Astrocyte of the hippocampus (primary cell): ENCODE measurements around the gene SMG5.

Experiments
- DNase-seq: peaks from one replicate; pipeline ENCODE4 v3.0.0; 2011; ENCODE audit warnings: low read depth, low spot score

SMG5 gene

GRCh38 chr1:156281693-156282478 is 739 bp downstream of the SMG5 start:
- DNase-seq, result peak; percentile 36

DNA sequence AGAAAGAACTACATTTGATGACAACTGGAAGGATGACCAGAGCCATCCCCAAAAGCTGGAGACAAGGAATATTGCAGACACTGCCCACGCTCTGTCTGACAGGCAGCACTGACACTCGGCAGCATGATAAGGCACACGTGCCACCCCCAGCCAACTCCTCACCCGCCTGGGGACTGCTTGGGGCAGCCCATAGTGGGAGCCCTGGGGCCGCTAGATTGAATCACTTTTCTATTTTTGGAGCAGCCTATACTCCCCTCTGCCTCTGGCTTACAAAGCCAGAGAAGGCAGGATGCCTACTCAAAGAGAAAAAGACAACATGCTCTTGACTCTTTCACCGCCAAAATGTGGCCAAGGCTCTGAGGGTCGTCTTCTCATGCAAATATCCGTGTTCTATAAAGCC is 1.3 kb downstream of the SMG5 start:
- DNase-seq, result peak; percentile 52

- no peak for DNase-seq
Measured at GRCh38 chr1:156279837-156280236, 2.8 kb downstream of the SMG5 start.

GRCh38 chr1:156276966-156277381 is 5.7 kb downstream of the SMG5 start:
- no peak for DNase-seq

DNA sequence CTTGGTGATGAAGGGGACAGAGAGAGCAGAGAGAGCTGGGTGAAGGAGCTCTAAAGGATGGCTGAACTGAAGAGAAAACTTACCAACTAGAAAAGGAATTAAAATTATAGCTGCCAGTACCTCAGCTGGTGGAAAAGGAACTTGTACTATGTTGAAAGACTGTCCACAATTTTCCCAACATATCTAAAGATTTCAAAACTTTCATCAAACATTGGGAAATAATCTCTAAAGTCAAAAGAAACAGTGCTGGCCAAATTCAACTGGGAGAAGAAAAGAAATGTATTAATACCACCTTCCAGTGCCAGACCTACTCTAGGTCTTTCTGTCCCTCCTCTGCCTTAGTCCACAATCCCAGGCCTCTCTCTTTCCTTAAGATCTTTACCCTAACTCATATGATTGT is 6.1 kb downstream of the SMG5 start:
- no peak for DNase-seq

GRCh38 chr1:156270314-156270713 is 12.3 kb downstream of the SMG5 start:
- no peak for DNase-seq

- DNase-seq, result peak; percentile 31
Measured at GRCh38 chr1:156268336-156268735, 14.3 kb downstream of the SMG5 start.

- no peak for DNase-seq
Measured at GRCh38 chr1:156266051-156266450, 16.6 kb downstream of the SMG5 start.

GRCh38 chr1:156263288-156263655 is 19.4 kb downstream of the SMG5 start:
- no peak for DNase-seq

DNA sequence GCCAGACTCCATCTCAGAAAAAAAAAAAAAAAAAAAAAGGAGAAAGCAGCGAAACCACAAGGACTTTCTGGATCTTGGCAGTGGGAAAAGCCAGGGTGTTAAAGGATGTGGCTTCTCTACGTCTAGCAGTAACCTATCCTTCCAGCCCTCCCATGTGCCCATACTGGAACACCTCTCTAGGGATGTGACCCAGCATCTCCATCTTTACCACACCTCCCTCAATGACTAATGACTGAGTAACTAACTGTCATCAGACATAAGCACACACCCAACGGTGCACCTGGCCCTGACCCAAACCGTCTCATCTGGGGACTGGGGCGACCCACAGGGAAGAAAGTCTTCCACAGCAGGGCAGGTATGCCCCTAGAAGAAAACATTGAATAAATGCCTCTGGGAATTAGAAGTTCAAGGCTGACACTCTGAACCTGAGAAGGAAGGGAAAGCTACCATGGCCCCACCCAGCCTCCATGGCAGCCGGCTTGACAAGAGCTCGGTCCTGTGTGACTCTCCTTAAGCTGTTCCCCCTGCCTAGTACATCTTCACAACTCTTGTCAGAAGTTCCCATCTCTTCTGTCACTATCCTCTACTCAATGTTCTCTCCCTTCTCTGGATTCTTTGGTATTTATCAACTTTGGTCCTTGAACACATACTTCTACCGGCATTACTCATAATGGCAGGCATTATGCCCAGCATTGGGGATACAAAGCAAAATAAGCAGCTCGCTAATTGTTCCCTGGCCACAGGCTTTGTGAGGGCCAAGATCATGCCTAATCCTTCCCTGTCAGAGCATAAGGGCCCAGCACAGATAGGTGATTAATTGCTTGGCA is 20.0 kb downstream of the SMG5 start:
- DNase-seq, result peak; percentile 93

DNA sequence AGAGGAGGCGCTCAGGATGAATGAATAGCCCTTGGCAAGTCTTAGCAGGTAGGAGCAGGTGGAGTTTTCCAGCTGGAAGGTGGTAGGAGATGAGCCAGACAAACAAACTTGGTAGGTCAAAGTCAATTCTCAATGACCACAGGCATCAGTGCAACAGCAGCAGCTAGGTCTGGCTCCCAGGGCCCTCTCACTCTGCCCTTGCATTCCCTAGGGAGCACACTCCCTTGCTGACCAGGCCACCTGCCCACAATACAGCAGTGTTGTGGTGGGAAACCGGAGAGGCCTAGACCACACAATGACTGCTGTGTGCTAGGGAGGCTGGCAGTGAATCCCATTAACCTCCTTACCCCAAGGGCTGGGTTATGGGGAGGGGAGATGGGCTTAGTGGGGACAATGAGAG is 21.7 kb downstream of the SMG5 start:
- peak; percentile 47 for DNase-seq

GRCh38 chr1:156259805-156260204 is 22.8 kb downstream of the SMG5 start:
- no peak for DNase-seq

GRCh38 chr1:156258859-156259258 is 23.8 kb downstream of the SMG5 start:
- no peak for DNase-seq

DNA sequence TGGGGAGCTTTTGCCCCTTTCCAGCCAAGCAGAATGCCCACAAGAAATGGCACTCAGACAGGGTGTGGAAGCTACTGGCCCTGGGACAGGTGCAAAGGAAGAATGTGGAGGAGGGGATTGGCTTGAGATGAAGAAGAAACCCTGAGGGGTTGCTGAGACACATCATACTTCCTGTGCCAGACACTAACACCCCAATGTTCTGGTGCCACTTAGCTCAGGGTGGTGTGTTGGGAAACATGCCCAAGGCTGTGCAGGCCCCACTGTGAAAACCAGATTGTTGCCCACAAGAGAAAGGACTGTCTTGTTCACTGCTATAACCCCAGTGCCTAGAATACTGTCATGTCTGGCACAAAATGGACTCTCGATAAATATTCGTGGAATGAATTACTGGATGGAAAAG is 24.9 kb downstream of the SMG5 start:
- no peak for DNase-seq

DNA sequence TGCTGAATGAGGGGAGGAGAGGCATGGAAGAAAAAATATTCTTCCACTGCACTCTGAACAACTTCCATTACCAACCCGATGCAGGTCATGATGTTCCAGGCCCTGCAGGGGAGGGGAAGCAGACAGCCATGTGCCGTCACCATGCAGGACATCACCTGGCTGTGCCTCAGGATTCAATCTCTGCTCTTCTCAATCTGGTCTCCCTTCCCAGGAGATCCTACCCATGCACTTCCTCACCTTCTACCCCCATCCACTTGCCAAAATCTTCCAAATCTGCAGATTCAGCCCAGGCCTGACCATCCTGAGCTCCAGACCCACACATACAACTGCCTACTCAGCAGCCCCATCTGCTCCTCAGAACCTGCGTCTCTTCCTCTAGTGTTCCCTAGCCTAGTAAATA is 29.0 kb downstream of the SMG5 start:
- DNase-seq, result no peak

- no peak for DNase-seq
Measured at GRCh38 chr1:156251527-156251926, 31.1 kb downstream of the SMG5 start.

DNA sequence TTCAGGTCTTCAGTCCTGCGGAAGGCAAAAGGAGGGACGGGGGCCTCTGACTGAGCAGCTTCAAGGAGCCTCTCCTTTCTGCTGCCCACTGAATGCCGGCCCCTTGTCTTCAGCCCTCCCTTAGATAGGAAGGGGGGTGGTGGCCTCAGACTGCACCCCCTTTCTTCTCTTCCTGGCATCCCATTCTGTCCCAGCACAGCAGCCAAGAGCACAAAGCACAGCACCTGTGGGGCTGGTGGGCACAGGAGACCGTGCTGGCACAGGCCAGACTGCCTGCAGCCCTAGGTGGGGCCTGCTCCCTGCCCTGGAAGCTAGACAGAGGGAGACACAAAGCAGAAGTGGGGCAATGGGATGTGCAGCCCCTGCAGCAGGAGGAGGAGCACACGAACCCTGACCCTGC is 33.0 kb downstream of the SMG5 start:
- DNase-seq, result no peak

GRCh38 chr1:156248323-156248683 is 34.3 kb downstream of the SMG5 start:
- DNase-seq, result no peak

DNA sequence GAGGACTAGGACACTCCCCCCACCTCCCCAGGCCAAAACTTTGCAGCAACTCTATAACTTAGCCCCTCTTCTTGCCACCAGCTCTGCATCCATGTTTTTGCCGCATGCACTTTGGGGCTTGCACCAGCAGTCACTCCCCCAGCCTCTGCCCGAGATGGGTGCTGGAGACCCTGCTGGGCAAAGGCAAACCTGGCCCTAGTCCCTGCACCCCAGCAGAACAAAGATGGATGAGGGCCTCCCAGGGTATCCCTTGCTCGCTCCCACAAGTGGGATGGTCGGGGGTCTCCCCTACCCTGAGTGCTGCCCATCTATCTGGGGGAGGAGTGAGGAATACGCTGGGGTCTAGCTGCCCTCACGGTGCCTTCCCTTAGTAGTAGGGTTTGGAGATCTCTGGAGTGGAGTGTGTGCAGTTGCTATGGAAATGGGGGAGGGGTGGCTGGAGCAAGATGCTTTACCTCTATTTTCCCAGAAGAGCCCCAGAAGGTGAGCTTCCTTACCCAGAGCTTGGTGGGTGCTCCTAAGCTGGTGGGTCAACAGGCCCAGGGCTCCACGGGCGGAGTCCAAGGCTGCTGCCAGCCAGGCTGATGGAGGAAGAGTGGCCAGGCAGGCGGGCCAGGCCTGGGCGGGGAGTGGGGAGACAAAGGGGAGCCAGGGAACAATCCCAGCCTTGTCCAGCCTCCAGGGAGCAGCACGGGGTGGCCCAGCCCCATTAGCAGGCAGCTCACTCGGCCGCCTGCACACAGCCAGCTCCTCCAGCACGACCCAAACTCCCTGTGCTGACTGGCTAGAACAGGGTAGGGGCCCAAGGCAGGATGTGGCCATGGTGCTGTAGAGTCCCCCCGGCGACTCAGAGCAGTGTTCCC is 34.9 kb downstream of the SMG5 start, which contains the start of gene PAQR6:
Gene PAQR6, minus strand, starts transcription at position 597 of the 863 bp plus-strand sequence. CDS start 1,325 bp downstream, outside the sequence.
- DNase-seq, result peak; percentile 62

GRCh38 chr1:156246781-156247459 is 35.7 kb downstream of the SMG5 start:
- no peak for DNase-seq

GRCh38 chr1:156246241-156246780 is 36.3 kb downstream of the SMG5 start:
- no peak for DNase-seq
